Fibroblast of gingiva (primary cell): ENCODE data around the gene MTG2.

Experiments
- DNase-seq: peaks from one replicate; pipeline ENCODE4 v3.0.0-alpha.2; 2011; ENCODE audit warnings: low read depth

MTG2 gene

DNA sequence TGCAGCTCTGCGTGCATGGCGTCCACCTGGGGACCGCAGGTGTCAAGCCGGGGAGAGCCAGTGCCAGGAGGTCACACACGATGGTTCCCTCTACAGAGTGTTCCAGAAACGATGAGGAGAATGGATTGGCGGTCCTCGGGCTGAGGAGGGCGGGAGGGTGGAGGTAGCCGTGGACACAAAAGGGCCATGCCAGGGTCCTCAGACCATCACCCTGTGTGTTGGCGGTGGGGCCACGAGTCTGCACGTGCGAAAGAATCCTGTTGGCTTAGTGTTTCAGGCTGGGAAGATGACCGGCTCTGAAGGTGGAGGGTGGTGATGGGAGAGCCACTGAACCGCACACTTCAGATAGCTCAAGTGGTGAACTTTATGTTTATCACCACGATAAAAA lies 23.6 kb downstream of the MTG2 start:
- DNase-seq: no peak

DNA sequence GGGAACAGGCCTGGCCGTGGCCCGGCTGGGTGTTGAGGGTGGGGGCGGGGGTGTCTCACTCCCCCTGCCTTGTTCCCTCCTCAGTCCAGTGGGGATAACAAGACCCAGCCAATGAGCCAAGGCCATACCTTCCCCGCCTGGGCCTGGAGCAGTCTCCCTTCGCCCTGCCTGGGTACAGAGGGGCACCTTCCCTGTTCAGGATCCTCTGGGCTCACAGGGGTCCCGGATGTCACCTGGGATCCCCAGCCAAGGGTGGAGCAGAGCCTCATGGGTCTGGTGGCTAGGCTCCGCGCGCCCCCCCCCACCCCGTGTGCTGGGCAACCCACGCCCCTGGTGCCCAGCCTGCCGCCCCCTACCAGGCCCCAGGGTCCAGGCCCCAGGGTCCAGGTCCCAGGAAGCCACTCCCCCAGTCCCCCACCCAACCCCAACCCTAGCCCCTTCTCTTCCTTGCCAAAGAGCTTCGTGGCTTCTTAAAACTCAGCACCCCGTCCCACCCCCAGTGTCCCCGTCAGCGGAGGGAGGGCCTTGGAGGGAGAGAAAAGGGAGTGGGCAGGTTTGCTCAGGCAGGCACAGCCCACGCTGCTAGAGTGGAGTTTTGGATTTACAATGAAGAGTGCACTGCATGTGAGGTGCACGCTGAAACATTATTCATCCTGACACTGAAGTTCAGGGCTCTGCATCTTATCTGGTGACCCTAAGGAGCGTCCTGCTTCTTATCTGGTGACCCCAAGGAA lies 25.4 kb downstream of the MTG2 start:
- no peak for DNase-seq

DNA sequence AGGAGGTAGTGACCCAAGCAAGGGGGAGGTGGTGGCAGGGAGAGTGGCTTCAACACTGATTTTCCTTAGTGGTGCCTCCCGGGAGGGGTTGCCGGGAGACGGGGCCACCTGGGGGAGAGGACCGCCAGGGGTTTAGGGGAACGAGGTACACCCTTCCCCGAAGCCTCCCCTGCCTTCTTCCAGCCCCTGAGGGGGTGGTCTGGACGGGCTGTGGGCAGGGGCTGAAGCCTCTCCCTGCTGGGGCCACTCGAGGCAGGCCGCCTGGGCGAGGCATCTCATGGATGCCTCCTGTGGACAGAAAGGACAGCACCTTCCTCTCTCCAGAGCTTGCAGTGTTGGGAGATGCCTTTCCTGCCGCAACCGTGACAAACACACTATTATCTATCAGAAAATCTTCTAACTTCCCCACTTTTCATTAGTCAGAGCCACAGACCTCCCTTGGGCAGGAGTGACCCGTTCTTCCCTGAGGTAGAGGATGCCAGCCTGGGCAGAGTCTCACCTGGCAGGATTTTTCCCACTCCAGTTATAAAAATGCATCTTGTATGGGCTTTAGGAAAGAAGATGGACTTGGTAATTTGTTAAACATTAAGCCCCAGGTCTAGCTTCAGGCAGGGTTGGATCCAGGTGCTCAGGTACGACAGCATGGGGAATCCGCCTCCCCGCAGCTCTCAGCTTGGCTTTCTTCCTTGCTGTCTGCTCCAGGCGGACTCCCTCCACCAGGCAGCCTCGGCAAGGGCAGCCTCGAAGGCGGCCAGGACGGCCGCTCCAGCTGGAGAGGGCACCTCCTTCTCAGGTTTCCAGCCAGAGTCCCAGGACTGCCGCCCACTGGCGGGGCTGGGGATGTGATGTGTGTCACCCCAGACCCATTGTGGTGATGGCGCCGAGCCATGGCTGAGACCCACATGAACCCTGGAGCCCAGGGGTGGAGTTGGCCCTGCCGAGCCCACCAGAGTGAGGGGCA lies 26.2 kb downstream of the MTG2 start:
- DNase-seq: no peak

- no peak for DNase-seq
Measured at GRCh38 chr20:62209850-62210495, 27.1 kb downstream of the MTG2 start.

DNA sequence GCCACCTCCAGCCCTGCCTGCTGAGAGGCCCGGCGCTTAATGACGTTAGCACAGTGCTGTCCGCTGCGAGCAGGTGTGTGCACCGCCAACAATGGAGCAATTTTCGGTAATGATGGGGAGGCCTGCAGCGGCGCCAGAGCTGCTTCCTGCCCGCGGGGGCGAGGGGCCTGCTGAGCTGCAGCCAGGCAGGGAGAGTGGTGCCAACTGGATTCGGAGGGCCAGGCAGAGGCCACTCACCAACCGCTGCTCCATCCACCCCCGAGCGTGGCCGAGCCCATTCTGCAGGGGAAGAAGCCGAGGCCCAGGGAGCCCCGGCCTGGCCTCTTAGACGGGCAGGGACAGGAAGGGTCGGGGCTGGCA lies 27.6 kb downstream of the MTG2 start:
- no peak for DNase-seq

DNA sequence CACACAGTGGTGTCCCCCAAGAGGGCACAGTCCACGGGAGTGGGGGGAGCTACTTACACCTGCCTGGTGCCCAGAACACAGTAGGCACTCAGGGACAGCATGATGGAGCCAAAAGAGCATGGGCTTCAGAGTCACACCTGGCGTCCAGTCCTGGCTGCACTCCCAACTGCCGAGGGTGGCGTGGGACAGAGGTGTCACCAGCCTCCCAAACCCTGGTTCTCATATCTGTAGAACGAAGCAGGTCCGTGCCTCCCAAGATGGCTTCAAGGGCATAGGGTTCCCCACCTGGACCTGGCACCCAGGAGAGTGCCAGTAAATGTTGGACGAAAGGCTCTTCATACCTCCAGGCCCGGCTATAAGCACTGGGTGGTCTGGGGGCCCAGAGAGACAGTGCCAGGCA lies 28.4 kb downstream of the MTG2 start:
- DNase-seq: no peak

GRCh38 chr20:62211769-62212288 lies 29.0 kb downstream of the MTG2 start:
- DNase-seq: no peak

GRCh38 chr20:62212299-62212698 lies 29.5 kb downstream of the MTG2 start:
- DNase-seq: no peak

DNA sequence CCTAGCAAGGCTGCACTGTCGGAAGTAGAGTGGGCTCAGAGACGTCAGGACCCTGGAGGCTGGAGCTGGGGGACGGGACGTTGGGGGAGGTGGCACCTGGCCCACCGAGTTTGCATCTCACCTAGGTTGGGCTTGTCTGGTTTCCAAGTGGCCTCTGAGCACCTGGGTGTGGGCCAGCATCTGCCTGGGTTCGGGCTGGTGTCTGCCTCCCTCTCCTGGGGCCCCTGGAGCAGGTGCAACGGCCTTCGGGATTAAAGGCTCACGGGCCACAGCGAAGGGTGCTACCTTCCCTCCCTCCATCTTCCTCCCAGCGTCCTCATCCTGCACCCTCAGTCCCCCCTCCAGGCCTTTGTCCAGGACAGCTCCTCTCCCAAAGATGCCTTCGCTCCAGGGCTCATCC lies 31.2 kb downstream of the MTG2 start:
- no peak for DNase-seq

DNA sequence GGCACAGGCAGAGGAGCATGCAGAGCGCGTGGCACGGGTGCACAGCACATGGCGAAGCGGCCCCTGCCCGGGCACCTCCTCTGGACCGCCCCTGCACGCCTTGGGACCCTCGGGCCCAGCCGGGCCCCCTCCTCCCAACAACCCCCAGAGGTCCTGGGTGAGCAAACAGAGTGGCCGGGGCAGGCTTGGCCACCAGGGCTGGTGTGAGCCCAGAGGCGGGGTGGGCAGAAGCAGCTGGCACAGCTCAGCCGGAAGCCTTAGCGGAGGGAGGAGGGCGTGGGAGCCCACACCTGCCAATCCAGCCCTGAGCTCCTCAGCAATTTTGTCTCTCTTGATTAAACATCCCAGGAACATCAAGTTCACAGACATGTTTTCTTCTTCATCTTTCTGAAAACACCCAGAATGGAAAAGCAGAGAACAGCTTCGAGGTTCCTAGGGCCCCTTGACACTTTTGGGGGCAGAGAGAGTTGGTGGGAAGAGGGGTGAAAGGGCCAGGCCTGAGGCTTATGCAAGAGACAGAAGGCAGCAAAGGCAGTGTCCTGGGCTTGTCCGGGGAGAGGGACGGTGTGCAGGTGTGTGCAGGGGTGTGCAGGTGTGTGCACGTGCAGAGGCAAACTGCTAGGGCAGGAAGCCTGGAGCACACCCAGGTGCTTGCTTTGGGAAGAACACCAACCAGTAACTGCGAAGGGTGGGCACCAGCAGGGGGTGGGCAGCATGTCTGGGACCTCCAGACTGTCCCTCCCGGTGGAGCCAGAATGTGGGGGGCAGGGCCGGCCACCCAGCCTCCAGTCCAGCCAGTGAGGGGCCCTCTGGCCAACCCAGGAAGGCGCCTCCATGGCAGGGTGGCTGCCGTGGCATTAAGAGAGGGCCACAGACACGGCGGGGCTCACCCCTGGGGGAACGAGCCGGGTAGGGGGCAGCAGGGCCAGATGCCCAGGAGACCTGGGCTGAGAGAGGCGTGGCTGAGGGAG lies 32.5 kb downstream of the MTG2 start:
- no peak for DNase-seq

GRCh38 chr20:62215991-62216635 lies 33.3 kb downstream of the MTG2 start:
- DNase-seq: no peak

- no peak for DNase-seq
Measured at GRCh38 chr20:62216636-62217566, 34.1 kb downstream of the MTG2 start.

GRCh38 chr20:62217913-62218773 lies 35.3 kb downstream of the MTG2 start:
- no peak for DNase-seq

DNA sequence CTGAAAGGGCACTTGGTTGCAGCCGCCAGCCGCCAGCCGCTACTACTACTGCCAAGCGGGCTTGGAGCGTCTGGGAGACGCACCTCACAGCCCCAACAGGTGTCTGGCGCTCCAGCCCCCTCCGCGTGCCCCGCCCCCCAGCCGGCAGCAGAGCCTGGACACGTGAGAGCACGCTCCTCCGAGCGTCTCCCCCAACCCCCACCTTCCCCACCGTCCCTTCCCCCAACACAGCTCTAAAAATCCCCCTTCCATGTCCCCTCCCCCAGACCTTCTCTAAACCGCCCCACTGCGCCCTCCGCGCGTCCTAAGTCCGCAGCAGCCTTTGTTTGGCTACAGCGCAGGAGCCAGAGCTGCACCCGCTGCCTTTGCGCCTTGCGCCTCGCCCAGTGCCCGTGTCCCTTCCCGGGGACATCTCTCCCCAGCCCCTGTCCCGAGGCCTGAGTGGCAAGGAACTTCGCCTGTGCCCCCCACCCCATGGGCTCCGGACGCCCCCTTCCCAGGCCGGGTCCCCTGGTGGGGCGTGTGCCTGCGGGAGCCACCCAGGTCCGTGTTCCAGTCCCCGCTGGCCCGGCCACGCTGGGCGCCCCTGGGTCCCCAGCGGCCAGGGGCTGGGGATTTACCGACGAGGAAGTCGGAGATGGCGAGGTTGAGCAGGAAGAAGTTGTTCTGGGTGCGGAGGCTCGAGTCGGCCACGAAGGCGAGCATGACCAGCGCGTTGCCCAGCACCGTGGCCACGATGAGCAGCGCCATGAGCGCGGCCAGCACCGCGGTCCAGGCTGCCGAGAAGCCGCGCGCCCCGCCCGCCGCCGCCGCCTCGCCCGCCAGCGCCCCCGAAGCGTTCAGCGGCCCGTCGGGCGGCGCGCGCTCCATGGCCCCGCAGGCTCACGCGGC lies 36.5 kb downstream of the MTG2 start:
- no peak for DNase-seq

- no peak for DNase-seq
Measured at GRCh38 chr20:62219992-62220665, 37.3 kb downstream of the MTG2 start, which contains the start of gene HRH3. TSS of gene HRH3 (minus strand) at chr20:62220278. CDS start at chr20:62219970, 308 bp downstream.

GRCh38 chr20:62220666-62221568 lies 38.1 kb downstream of the MTG2 start:
- no peak for DNase-seq
